H1 (cell line): ENCODE results near the gene PCBP2. TPM values are rescaled to one million over a fixed set of nuclear protein-coding genes. Genes with fewer than 3 reads are reported as not detected.
A peak's percentile ranks its signal among the peaks of the same experiment; 100 is the strongest.

ENCODE experiments used
- CTCF ChIA-PET: fragments of 300-600 bp; sonication (Branson Sonifier 250); formaldehyde crosslinking; loops from one replicate; lab custom pipeline; 2021; ENCODE audit not compliant: partially characterized antibody; lab: Charles Lee
- POLR2A ChIA-PET: fragments of 300-600 bp; sonication (Branson Sonifier 250); formaldehyde crosslinking; loops from one replicate; lab custom pipeline; 2021; ENCODE audit warnings: inconsistent platforms; ENCODE audit not compliant: partially characterized antibody; lab: Charles Lee
- DNase-seq, 2 experiments: peaks; one replicate each; pipeline versions ENCODE4 v3.0.0 to v3.0.0-alpha.2; 2010 to 2022; ENCODE audit warnings: low spot score in 2 of 2, low read depth in 1 of 2, mixed read lengths in 1 of 2
- FAIRE-seq: peaks from 2 replicates; lab custom pipeline; 2011; peaks lifted over from hg19 to GRCh38; lab: Jason Lieb, UNC
- H2AFZ ChIP-seq: 2 replicates; pipeline ENCODE4 v1.8.1; 2012; ENCODE audit warnings: low read length, inconsistent platforms
- H2AK5ac ChIP-seq: 2 replicates; pipeline ENCODE4 v1.6.1; 2013; ENCODE audit warnings: low read depth, low read length
- H2BK120ac ChIP-seq: replicated peaks from 2 replicates; pipeline ENCODE3; 2013; ENCODE audit warnings: low read depth, low read length, inconsistent platforms
- H2BK12ac ChIP-seq: 2 replicates; pipeline ENCODE4 v1.6.1; 2013; ENCODE audit warnings: low read depth, low read length
- H2BK15ac ChIP-seq: 2 replicates; pipeline ENCODE4 v1.6.1; 2013; ENCODE audit warnings: low read length
- H2BK20ac ChIP-seq: 2 replicates; pipeline ENCODE4 v1.6.1; 2013; ENCODE audit warnings: low read length
- H2BK5ac ChIP-seq: 2 replicates; pipeline ENCODE4 v1.6.1; 2013; ENCODE audit warnings: low read depth, low read length
- H3K14ac ChIP-seq: 2 replicates; pipeline ENCODE4 v1.6.1; 2013; ENCODE audit warnings: inconsistent platforms; ENCODE audit not compliant: insufficient read length
- H3K18ac ChIP-seq: 2 replicates; pipeline ENCODE4 v1.6.1; 2013; ENCODE audit warnings: low read length; ENCODE audit errors: extremely low read depth
- H3K23ac ChIP-seq: 2 replicates; pipeline ENCODE4 v1.6.1; 2013; ENCODE audit warnings: inconsistent platforms; ENCODE audit not compliant: insufficient read length
- H3K23me2 ChIP-seq: 2 replicates; pipeline ENCODE4 v1.6.1; 2013; ENCODE audit warnings: low read depth, low read length
- H3K27ac ChIP-seq: 2 replicates; pipeline ENCODE4 v1.6.1; 2011; ENCODE audit warnings: low read depth, low read length, inconsistent platforms
- H3K27me3 ChIP-seq, 4 experiments: replicated peaks in 1 of 4; 1 replicate in 1 of 4; 2 replicates in 3 of 4; pipeline versions ENCODE4 v1.6.1 to v1.8.1; 2011 to 2013; ENCODE audit warnings: low read length in 3 of 4, mild to moderate bottlenecking in 3 of 4, inconsistent platforms in 2 of 4, mixed read lengths in 2 of 4, moderate library complexity in 1 of 4; ENCODE audit not compliant: control insufficient read depth in 3 of 4, insufficient read depth in 3 of 4; ENCODE audit errors: extremely low read depth in 1 of 4
- H3K36me3 ChIP-seq, 4 experiments: 2 replicates each; pipeline versions ENCODE4 v1.6.1 to v1.8.1; 2011 to 2013; ENCODE audit warnings: mild to moderate bottlenecking in 4 of 4, low read length in 3 of 4, moderate library complexity in 2 of 4, control low read depth in 1 of 4, inconsistent platforms in 1 of 4; ENCODE audit not compliant: insufficient read depth in 4 of 4, control insufficient read depth in 2 of 4
- H3K4ac ChIP-seq: replicated peaks from 2 replicates; pipeline ENCODE3; 2013; ENCODE audit warnings: low read length, low read depth, mixed read lengths, inconsistent platforms; ENCODE audit not compliant: insufficient read length
- H3K4me1 ChIP-seq, 4 experiments: replicated peaks in 1 of 4; 1 replicate in 1 of 4; 2 replicates in 3 of 4; pipeline versions ENCODE4 v1.6.1 to v1.8.1; 2011 to 2013; ENCODE audit warnings: low read length in 3 of 4, inconsistent platforms in 2 of 4, mixed read lengths in 1 of 4; ENCODE audit not compliant: insufficient read depth in 4 of 4, control insufficient read depth in 3 of 4
- H3K4me2 ChIP-seq, 2 experiments: 2 replicates each; pipeline versions ENCODE4 v1.6.1 to v1.8.1; 2011 to 2013; ENCODE audit warnings: low read depth in 2 of 2, low read length in 2 of 2, control low read depth in 1 of 2, inconsistent platforms in 1 of 2, mild to moderate bottlenecking in 1 of 2; ENCODE audit not compliant: insufficient read depth in 1 of 2
- H3K4me3 ChIP-seq, 4 experiments: fragments of 200-600, 300-600 bp in 1 of 4; sonication (generic), shearing (Covaris generic), sonication (Bioruptor Twin) in 1 of 4; 2 replicates each; pipeline versions ENCODE4 v1.5.1 to v1.8.1; 2011 to 2016; ENCODE audit warnings: low read length in 4 of 4, low read depth in 3 of 4, control low read depth in 2 of 4, inconsistent platforms in 2 of 4, mild to moderate bottlenecking in 2 of 4, mixed read lengths in 1 of 4, moderate library complexity in 1 of 4; ENCODE audit not compliant: insufficient read depth in 2 of 4; ENCODE audit errors: extremely low read depth in 1 of 4
- H3K56ac ChIP-seq: replicated peaks from 2 replicates; pipeline ENCODE3; 2013; ENCODE audit warnings: low read depth, mild to moderate bottlenecking, mixed read lengths, low read length, inconsistent platforms; ENCODE audit not compliant: insufficient read length
- H3K79me1 ChIP-seq: 2 replicates; pipeline ENCODE4 v1.6.1; 2013; ENCODE audit warnings: low read depth, low read length, control low read depth
- H3K79me2 ChIP-seq, 2 experiments: 2 replicates each; pipeline versions ENCODE4 v1.6.1 to v1.8.1; 2012 to 2013; ENCODE audit warnings: low read length in 2 of 2, mild to moderate bottlenecking in 2 of 2, inconsistent platforms in 1 of 2; ENCODE audit not compliant: insufficient read depth in 2 of 2, control insufficient read depth in 1 of 2
- H3K9ac ChIP-seq, 4 experiments: replicated peaks in 1 of 4; 1 replicate in 1 of 4; 2 replicates in 3 of 4; pipeline versions ENCODE4 v1.6.1 to v1.8.1; 2011 to 2013; ENCODE audit warnings: low read depth in 3 of 4, low read length in 3 of 4, control low read depth in 2 of 4, mild to moderate bottlenecking in 2 of 4, moderate library complexity in 2 of 4, inconsistent platforms in 1 of 4; ENCODE audit errors: extremely low read depth in 1 of 4
- H3K9me3 ChIP-seq, 2 experiments: 2 replicates each; pipeline versions ENCODE4 v1.6.1 to v1.8.1; 2012 to 2013; ENCODE audit warnings: mild to moderate bottlenecking in 2 of 2, moderate library complexity in 2 of 2, control low read depth in 1 of 2, inconsistent platforms in 1 of 2, low read depth in 1 of 2, low read length in 1 of 2, mixed read lengths in 1 of 2; ENCODE audit not compliant: insufficient read depth in 2 of 2
- H4K20me1 ChIP-seq, 2 experiments: replicated peaks in 1 of 2; 2 replicates each; pipeline versions ENCODE3 to v1.8.1; 2011 to 2013; ENCODE audit warnings: inconsistent platforms in 2 of 2, low read length in 2 of 2, mild to moderate bottlenecking in 1 of 2; ENCODE audit not compliant: insufficient read depth in 2 of 2, control insufficient read depth in 1 of 2
- H4K5ac ChIP-seq: 2 replicates; pipeline ENCODE4 v1.6.1; 2013; ENCODE audit warnings: low read length, low read depth, mixed read lengths, inconsistent platforms; ENCODE audit not compliant: insufficient read length
- H4K8ac ChIP-seq: 2 replicates; pipeline ENCODE4 v1.8.0; 2013; ENCODE audit warnings: mild to moderate bottlenecking, moderate library complexity, low read length, inconsistent platforms; ENCODE audit not compliant: insufficient read depth; ENCODE audit errors: extremely low read depth
- H4K91ac ChIP-seq: replicated peaks from 2 replicates; pipeline ENCODE3; 2013; ENCODE audit warnings: low read length, mixed read lengths, inconsistent platforms; ENCODE audit not compliant: insufficient read length
- CREB1 ChIP-seq: IDR thresholded peaks from 2 replicates; pipeline ENCODE4 v1.6.1; 2012; ENCODE audit warnings: inconsistent platforms
- SIRT6 ChIP-seq: IDR thresholded peaks from one replicate; pipeline ENCODE4 v1.7.1; 2012; ENCODE audit warnings: low read length, inconsistent platforms
- TEAD4 ChIP-seq: IDR thresholded peaks from 2 replicates; pipeline ENCODE4 v1.6.1; 2012; ENCODE audit warnings: low read depth, low read length, inconsistent platforms, mixed read lengths
- WGBS, 2 experiments: shearing (Covaris generic) in 1 of 2; methylation state at CpG; one replicate each; pipeline versions ENCODE4 v1.1.6 to v1.1.7; 2013 to 2015; ENCODE audit warnings: low lambda C conversion rate in 2 of 2, mixed read lengths in 2 of 2, inconsistent platforms in 1 of 2, low coverage in 1 of 2, missing lambda C conversion rate in 1 of 2; ENCODE audit not compliant: insufficient replicate concordance in 2 of 2, insufficient coverage in 1 of 2, insufficient read length in 1 of 2; ENCODE audit errors: extremely low coverage in 1 of 2, missing lambda C conversion rate in 1 of 2; 5-methylcytosine and 5-hydroxymethylcytosine counted together
- polyA plus RNA-seq, 7 experiments: library from polyadenylated mRNA; depleted of rRNA in 3 of 7; stranded (reverse) in 5 of 7; unstranded in 2 of 7; fragments of >200 nt in 5 of 7; fragments of 200-250 nt in 2 of 7; gene quantifications; 1 replicate in 5 of 7; 2 replicates in 1 of 7; 4 replicates in 1 of 7; pipeline versions ENCODE4 v1.2.1 to v1.2.3, GENCODE V29; 2011 to 2013; ENCODE audit warnings: missing spikeins in 2 of 7, mixed read lengths in 2 of 7
- total RNA-seq: library from RNA; stranded (reverse); fragmentation: NEBNext Ultra II Directional; extraction: Animal tissue kit (Norgen Biotek cat#: 25700); gene quantifications from 2 replicates; pipeline ENCODE4 v1.2.1, GENCODE V29; 2021

The PCBP2 gene
- total and polyA plus RNA-seq, 2 of the 8 experiments (the other 6 are each of a cell fraction or from before 2014, with no cell fraction given), result 470 to 1,123 TPM

DNA sequence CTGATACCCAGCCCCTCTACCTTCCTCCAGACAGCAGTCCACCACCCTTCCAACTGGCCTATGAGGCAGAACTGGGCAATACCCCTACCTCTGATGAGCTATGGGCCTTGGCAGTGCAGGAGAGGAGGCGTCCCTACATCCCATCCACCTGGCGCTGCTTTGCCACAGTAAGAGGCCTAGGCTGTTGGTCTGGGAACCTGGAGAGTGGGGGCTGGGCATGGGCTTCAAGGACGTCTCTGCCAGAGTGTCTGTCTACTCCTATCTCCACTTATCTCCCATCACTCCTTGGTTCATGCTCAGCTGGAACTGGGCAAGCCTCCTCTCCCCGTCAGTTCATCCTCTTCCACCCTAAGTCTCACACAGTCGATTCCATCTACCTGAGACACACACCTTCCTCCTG, 21.8 kb upstream of the PCBP2 start:
- Histone ChIP-seq H3K79me1 (no peaks in the 10 kb centered on the region), H4K91ac (no peak overlapping the region), H3K9me3 (no peaks in the 10 kb centered on the region), H3K23me2 (no peaks in the 10 kb centered on the region), H3K23ac (no peak overlapping the region), H2AFZ (no peak overlapping the region), H2BK12ac (no peak overlapping the region), H3K9ac (no peak overlapping the region)
- POLR2A ChIA-PET, result interaction anchor here (0.9 to 4.2 kb wide), 7 partner anchors 8 to 86 kb away, joined by 3 to 21 read pairs (median 3); partner anchors contain the start of genes PRR13 and SP1
- no peak for DNase-seq
- 81% methylated on average over 5 of the region's 5 CpGs; no CpG with 5 or more reads in 1 of the 2 experiments for WGBS, 2 experiments
- TF ChIP-seq SIRT6 (no peak), CREB1 (no peak), TEAD4 (no peak)
- TF ChIP-seq, all 59 proteins: peak for 0
- Histone ChIP-seq H3K18ac (no peak overlapping the region), H3K4me2 (no peak overlapping the region), H2BK120ac (no peak overlapping the region), H3K56ac (no peak overlapping the region), H3K36me3 (no peaks in the 10 kb centered on the region), H2BK15ac (no peak overlapping the region), H4K20me1 (no peaks in the 10 kb centered on the region), H4K8ac (no peak overlapping the region), H3K27me3 (no peaks in the 10 kb centered on the region), H3K4me1 (no peaks in the 10 kb centered on the region), H2BK5ac (no peak overlapping the region; the same call in 1 of the 2 replicates), H3K4me3 (no peak overlapping the region), H4K5ac (no peak overlapping the region), H2AK5ac (no peak overlapping the region), H3K14ac (no peak overlapping the region), H3K27ac (no peak overlapping the region), H3K4ac (no peak overlapping the region), H3K79me2 (no peaks in the 10 kb centered on the region), H2BK20ac (0 out of 2 replicates have a peak overlapping the region, but pooled peaks have one; percentile 7)
- no peak for FAIRE-seq
- CTCF ChIA-PET, result interaction anchor here (0.7 to 4.9 kb wide), 8 partner anchors 9 to 571 kb away, joined by 3 to 35 read pairs (median 6); no protein-coding TSS in a partner anchor
